ENCODE data around the gene TMEM14B. TPM values are rescaled to one million over a fixed set of nuclear protein-coding genes. Genes with fewer than 3 reads are reported as not detected.
"Not testable (repeated sequence)": the region's sequence is repeated elsewhere in the genome, so short reads cannot be mapped to it uniquely, and the experiment has no call there.

TMEM14B gene
- total RNA-seq, 2 donors from 2014 or later, result 58.7 to 73.3 TPM

DNA sequence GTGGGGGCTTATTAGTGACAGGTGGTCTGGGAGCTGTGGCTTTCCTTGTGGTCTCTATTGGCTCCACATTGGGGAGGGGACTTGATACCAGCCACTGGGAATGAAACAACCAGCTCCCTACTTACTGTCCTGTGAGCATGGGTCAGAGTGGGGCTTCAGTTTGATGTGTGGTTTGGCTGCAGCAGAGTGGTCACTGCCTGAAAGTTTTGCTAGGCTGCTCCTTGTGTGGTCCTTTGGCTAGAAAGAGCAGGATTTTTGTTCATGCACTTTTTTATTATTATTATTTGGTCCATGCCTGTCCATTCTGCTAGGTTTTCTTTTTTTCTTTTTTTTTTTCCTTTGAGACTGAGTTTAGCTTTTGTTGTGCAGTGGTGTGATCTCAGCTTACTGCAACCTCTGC lies 7.5 kb upstream of the TMEM14B start:
- intact Hi-C loops (cut with DNase I), result loop anchor here (10.0 kb wide), 1 partner anchor 45 kb away; the partner anchor contains the start of genes C6orf52 and PAK1IP1
- H3K9me3 ChIP-seq, result no peaks in the 10 kb centered on the region
- H3K36me3 ChIP-seq, result no peaks in the 10 kb centered on the region
- H3K9ac ChIP-seq (ENCODE audit: low read depth in 2 of 2, low read length in 2 of 2), result no peak overlapping the region
- no peak overlapping the region for H3K27ac ChIP-seq
- no peaks in the 10 kb centered on the region for H3K27me3 ChIP-seq
- DNase-seq, result no peak
- TF ChIP-seq, protein P1, sequence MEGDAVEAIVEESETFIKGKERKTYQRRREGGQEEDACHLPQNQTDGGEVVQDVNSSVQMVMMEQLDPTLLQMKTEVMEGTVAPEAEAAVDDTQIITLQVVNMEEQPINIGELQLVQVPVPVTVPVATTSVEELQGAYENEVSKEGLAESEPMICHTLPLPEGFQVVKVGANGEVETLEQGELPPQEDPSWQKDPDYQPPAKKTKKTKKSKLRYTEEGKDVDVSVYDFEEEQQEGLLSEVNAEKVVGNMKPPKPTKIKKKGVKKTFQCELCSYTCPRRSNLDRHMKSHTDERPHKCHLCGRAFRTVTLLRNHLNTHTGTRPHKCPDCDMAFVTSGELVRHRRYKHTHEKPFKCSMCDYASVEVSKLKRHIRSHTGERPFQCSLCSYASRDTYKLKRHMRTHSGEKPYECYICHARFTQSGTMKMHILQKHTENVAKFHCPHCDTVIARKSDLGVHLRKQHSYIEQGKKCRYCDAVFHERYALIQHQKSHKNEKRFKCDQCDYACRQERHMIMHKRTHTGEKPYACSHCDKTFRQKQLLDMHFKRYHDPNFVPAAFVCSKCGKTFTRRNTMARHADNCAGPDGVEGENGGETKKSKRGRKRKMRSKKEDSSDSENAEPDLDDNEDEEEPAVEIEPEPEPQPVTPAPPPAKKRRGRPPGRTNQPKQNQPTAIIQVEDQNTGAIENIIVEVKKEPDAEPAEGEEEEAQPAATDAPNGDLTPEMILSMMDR (IDR thresholded peaks at IDR 0.05), result no peak
- no peak overlapping the region for H3K4me3 ChIP-seq
- no peaks in the 10 kb centered on the region for H3K4me1 ChIP-seq

DNA sequence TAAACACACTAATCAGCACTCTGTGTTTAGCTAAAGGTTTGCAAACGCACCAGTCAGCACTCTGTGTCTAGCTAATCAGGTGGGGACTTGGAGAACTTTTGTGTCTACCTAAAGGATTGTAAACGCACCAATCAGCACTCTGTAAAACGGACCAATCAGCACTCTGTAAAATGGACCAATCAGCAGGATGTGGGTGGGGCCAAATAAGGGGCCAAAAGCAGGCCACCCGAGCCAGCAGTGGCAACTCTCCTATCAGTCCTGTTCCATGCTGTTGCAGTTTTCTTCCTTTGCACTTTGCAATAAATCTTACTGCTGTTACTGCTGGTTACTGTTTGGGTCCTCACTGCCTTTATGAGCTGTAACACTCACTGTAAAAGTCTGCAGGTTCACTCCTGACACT lies 6.0 kb upstream of the TMEM14B start:
- not testable (repeated sequence) for H3K36me3 ChIP-seq; H3K27ac ChIP-seq; H3K9me3 ChIP-seq; DNase-seq; H3K9ac ChIP-seq (ENCODE audit: low read depth in 2 of 2, low read length in 2 of 2); H3K27me3 ChIP-seq; H3K4me3 ChIP-seq; H3K4me1 ChIP-seq
- intact Hi-C loops (cut with DNase I), result loop anchor here (10.0 kb wide), 1 partner anchor 47 kb away; the partner anchor contains the start of genes C6orf52 and PAK1IP1

DNA sequence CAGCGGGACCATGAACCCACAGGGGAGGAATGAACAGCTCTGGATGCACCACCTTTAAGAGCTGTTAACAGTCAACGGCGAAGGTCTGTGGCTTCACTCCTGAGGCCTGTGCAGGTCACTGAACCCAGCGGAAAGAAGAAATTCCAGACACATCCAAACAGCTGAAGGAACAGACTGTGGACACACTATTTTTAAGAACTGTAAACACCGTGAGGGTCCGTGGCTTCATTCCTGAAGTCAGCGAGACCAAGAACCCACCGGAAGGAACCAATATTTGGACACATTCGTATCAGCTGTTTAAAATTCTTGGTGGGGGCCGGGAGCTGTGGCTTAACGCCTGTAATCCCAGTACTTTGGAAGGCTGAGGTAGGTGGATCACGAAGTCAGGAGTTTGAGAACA lies 5.4 kb upstream of the TMEM14B start:
- intact Hi-C loops (cut with DNase I), result loop anchor here (10.0 kb wide), 1 partner anchor 47 kb away; the partner anchor contains the start of genes C6orf52 and PAK1IP1
- no peaks in the 10 kb centered on the region for H3K36me3 ChIP-seq

DNA sequence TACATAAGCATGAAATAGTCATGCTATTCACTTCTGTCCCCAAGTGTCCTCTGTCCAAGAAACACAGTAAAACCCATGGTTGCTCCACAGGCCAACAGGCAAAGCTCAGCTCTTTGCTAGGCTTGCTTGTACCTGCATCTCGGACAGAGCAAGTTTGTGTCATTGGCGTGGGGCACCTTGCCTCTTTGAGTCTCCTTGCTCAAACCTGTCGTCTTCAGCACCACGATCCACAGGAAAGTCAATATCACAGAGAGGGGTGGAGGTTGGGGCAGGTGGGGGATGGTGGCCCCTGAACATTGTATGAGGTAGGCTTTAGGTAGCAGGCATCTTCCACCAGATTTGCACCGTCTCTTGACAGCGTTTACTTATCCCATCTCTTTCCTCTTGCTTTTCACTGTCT lies 4.1 kb upstream of the TMEM14B start:
- intact Hi-C loops (cut with DNase I), result loop anchor here (10.0 kb wide), 1 partner anchor 49 kb away; the partner anchor contains the start of genes C6orf52 and PAK1IP1
- Histone ChIP-seq H3K4me1 (peaks cover 9% of the 10 kb centered on the region), H3K9me3 (no peaks in the 10 kb centered on the region), H3K27me3 (no peaks in the 10 kb centered on the region), H3K4me3 (no peak overlapping the region), H3K27ac (no peak overlapping the region), H3K36me3 (no peaks in the 10 kb centered on the region), H3K9ac (ENCODE audit: low read depth in 2 of 2, low read length in 2 of 2) (no peak overlapping the region)
- no peak for DNase-seq
- TF ChIP-seq, protein P1 (IDR thresholded peaks at IDR 0.05), result no peak

More for the DNA sequence above, 5.4 kb upstream of the TMEM14B start:
- Histone ChIP-seq H3K9me3 (no peaks in the 10 kb centered on the region), H3K4me3 (no peak overlapping the region), H3K4me1 (peaks cover 6% of the 10 kb centered on the region), H3K27ac (no peak overlapping the region), H3K27me3 (no peaks in the 10 kb centered on the region), H3K9ac (ENCODE audit: low read depth in 2 of 2, low read length in 2 of 2) (no peak overlapping the region)
- TF ChIP-seq, protein P1 (IDR thresholded peaks at IDR 0.05), result no peak
- no peak for DNase-seq

DNA sequence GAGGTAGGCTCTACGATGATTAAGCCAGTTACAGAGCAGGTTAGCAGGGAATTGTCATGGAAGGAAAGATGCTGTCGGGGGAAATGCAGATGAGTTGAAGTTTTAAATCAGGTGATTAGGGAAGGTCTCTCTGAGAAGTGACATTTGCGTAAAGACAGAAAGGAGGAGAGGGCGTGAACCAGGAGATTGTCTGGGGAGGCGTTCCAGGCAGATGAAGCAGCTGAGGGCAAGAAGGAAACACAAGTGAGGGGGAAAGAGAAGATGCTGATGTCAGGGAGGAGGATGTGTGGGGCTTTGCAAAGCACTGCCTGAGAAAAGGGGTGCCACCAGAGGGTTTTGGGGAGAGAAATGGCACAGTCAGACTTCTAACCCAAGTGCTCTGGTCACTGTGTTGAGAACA lies 2.5 kb upstream of the TMEM14B start:
- Histone ChIP-seq H3K36me3 (no peaks in the 10 kb centered on the region), H3K9me3 (no peaks in the 10 kb centered on the region), H3K9ac (ENCODE audit: low read depth in 2 of 2, low read length in 2 of 2) (no peak overlapping the region), H3K27ac (no peak overlapping the region), H3K4me3 (no peak overlapping the region), H3K27me3 (no peaks in the 10 kb centered on the region), H3K4me1 (peaks cover 12% of the 10 kb centered on the region)
- TF ChIP-seq, protein P1 (IDR thresholded peaks at IDR 0.05), result no peak
- intact Hi-C loops (cut with DNase I), result loop anchor here (10.0 kb wide), 1 partner anchor 50 kb away; the partner anchor contains the start of genes C6orf52 and PAK1IP1
- no peak for DNase-seq

DNA sequence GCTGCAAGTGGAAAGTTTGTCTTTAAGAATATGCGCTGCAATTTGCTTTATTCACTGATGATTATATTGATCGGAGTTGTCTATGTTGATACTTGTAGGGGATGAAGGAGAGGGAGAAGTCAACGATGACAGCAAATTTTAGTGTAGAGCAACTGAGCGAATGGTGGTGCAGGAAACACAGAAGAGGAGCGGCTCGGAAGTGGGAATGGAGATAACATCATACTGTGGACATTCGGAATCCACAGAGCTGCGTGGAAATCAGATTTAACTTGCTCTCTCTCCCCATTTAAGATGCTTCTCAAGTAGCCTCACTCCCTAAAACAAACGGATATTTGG lies 722 bp upstream of the TMEM14B start:
- H3K4me1 ChIP-seq, result peaks cover 12% of the 10 kb centered on the region
- no peak for DNase-seq
- TF ChIP-seq, protein P1 (IDR thresholded peaks at IDR 0.05), result no peak
- peak overlapping the region; percentile 80 for H3K27ac ChIP-seq
- no peaks in the 10 kb centered on the region for H3K9me3 ChIP-seq
- no peaks in the 10 kb centered on the region for H3K27me3 ChIP-seq
- H3K36me3 ChIP-seq, result no peaks in the 10 kb centered on the region
- peak overlapping the region; percentile 66 to 81 for H3K9ac ChIP-seq (ENCODE audit: low read depth in 2 of 2, low read length in 2 of 2)
- intact Hi-C loops (cut with DNase I), result loop anchor here (10.0 kb wide), 1 partner anchor 52 kb away; the partner anchor contains the start of genes C6orf52 and PAK1IP1
- peak overlapping the region; percentile 60 for H3K4me3 ChIP-seq

All from colonic mucosa (tissue), 4 donors.